MM.1S (cell line): ENCODE data around the gene CHST9.

Experiments
- EZH2 ChIP-seq: fragments of 300-600 bp; sonication (generic); optimal IDR thresholded peaks from 2 replicates; pipeline ENCODE3; 2017; ENCODE audit warnings: low read depth, mild to moderate bottlenecking, antibody characterized with exemption, low read length, mixed read lengths
- EZH2phosphoT487 ChIP-seq: fragments of 300-600 bp; sonication (generic); IDR thresholded peaks from 2 replicates; pipeline ENCODE4 v1.6.1; 2018; ENCODE audit warnings: antibody characterized with exemption, low read length
- TF ChIP-seq, protein P1 (sequence below): fragments of 300-600 bp; sonication (generic); IDR thresholded peaks from 2 replicates; pipeline ENCODE4 v1.5.1; 2016; ENCODE audit warnings: antibody characterized with exemption, low read length, mixed read lengths

DNA sequence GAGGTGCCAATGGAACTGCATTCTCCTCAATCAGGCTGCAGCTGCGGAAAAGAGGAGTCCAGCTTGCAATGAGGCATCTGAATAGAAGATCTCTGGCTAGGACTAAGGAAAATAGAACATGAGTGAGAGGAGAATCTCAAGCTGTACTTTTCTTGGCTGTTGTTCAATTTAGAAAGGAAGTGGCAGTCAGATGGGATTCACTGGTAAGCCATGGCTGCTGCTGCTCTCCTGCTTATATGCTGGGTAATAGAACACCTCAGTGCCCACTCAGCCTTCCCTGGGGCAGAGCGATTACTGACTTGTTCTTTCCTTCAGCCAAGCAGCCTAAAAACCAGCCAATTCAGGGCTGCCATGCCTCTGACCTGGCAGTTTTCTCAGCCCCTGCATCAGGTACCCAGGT is 17.6 kb upstream of the CHST9 start:
- TF ChIP-seq, protein P1, sequence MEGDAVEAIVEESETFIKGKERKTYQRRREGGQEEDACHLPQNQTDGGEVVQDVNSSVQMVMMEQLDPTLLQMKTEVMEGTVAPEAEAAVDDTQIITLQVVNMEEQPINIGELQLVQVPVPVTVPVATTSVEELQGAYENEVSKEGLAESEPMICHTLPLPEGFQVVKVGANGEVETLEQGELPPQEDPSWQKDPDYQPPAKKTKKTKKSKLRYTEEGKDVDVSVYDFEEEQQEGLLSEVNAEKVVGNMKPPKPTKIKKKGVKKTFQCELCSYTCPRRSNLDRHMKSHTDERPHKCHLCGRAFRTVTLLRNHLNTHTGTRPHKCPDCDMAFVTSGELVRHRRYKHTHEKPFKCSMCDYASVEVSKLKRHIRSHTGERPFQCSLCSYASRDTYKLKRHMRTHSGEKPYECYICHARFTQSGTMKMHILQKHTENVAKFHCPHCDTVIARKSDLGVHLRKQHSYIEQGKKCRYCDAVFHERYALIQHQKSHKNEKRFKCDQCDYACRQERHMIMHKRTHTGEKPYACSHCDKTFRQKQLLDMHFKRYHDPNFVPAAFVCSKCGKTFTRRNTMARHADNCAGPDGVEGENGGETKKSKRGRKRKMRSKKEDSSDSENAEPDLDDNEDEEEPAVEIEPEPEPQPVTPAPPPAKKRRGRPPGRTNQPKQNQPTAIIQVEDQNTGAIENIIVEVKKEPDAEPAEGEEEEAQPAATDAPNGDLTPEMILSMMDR = no peak
- TF ChIP-seq EZH2 = no peak
- no peak for TF ChIP-seq EZH2phosphoT487
